SU-DHL-6 (cell line): Measurements from ENCODE around the gene CLDN18.

ENCODE experiments used
- H2AFZ ChIP-seq: fragments of 200-600 bp; sonication (generic); 2 replicates; pipeline ENCODE4 v1.6.1; 2014; ENCODE audit warnings: low read depth, mild to moderate bottlenecking, moderate library complexity, mixed read lengths, antibody characterized with exemption, low read length; ENCODE audit not compliant: severe bottlenecking
- H3F3A ChIP-seq: fragments of 200-600 bp; shearing (Covaris generic); 2 replicates; pipeline ENCODE4 v1.6.0; 2016; ENCODE audit warnings: antibody characterized with exemption, mild to moderate bottlenecking; ENCODE audit not compliant: insufficient read depth
- H3K27ac ChIP-seq: fragments of 200-600 bp; sonication (generic); 2 replicates; pipeline ENCODE4 v1.5.1; 2016; ENCODE audit warnings: low read depth, mild to moderate bottlenecking, low read length, moderate library complexity, mixed read lengths
- H3K27me3 ChIP-seq: fragments of 200-600 bp; sonication (generic), shearing (Covaris generic); 2 replicates; pipeline ENCODE4 v1.6.0; 2014; ENCODE audit warnings: mild to moderate bottlenecking, low read length
- H3K36me3 ChIP-seq: fragments of 200-600 bp; sonication (generic); 2 replicates; pipeline ENCODE4 v1.6.1; 2014; ENCODE audit warnings: mild to moderate bottlenecking, low read length, mixed read lengths
- H3K4me2 ChIP-seq: fragments of 300-600, 200-600 bp; shearing (Covaris generic), sonication (generic); 2 replicates; pipeline ENCODE4 v1.6.0; 2014; ENCODE audit warnings: low read length, low read depth, mild to moderate bottlenecking; ENCODE audit not compliant: poor library complexity, severe bottlenecking
- H3K4me3 ChIP-seq: fragments of 200-600 bp; sonication (generic); 2 replicates; pipeline ENCODE4 v1.5.1; 2014; ENCODE audit warnings: antibody characterized with exemption, low read length, mild to moderate bottlenecking, mixed read lengths; ENCODE audit not compliant: insufficient read depth, poor library complexity, severe bottlenecking
- H3K79me2 ChIP-seq: fragments of 200-600 bp; sonication (generic); 2 replicates; pipeline ENCODE4 v1.6.1; 2014; ENCODE audit warnings: mild to moderate bottlenecking, low read length, moderate library complexity; ENCODE audit not compliant: insufficient read depth
- H3K9ac ChIP-seq: fragments of 200-600 bp; sonication (generic); 2 replicates; pipeline ENCODE4 v1.7.0; 2014; ENCODE audit warnings: mild to moderate bottlenecking, low read length
- H3K9me2 ChIP-seq: fragments of 200-600 bp; sonication (generic); replicated peaks from 2 replicates; pipeline ENCODE4 v1.6.1; 2014; ENCODE audit warnings: low read length; ENCODE audit not compliant: insufficient read depth
- H3K9me3 ChIP-seq: fragments of 200-600 bp; sonication (generic); 2 replicates; pipeline ENCODE4 v1.6.1; 2014; ENCODE audit warnings: low read length, mixed read lengths; ENCODE audit not compliant: insufficient read depth
- H4K20me1 ChIP-seq: fragments of 200-600 bp; sonication (generic); 2 replicates; pipeline ENCODE4 v1.6.1; 2014; ENCODE audit warnings: low read depth, mild to moderate bottlenecking, antibody characterized with exemption, low read length, moderate library complexity, mixed read lengths
- CTCF ChIP-seq: fragments of 200-600 bp; sonication (generic); IDR thresholded peaks from one replicate; pipeline ENCODE4 v1.5.1; 2017; ENCODE audit warnings: antibody characterized with exemption, mild to moderate bottlenecking, low read length, moderate library complexity; ENCODE audit not compliant: insufficient read depth, poor library complexity, severe bottlenecking
- EZH2phosphoT487 ChIP-seq: fragments of 200-600 bp; sonication (generic), shearing (Covaris generic); conservative IDR thresholded peaks from 2 replicates; pipeline ENCODE4 v1.6.1; 2018; ENCODE audit warnings: mild to moderate bottlenecking, antibody characterized with exemption, low read length, moderate library complexity, mixed read lengths

Gene CLDN18

GRCh38 chr3:138082992-138083386, 73.0 kb downstream of the CLDN18 start:
- TF ChIP-seq CTCF (no peak), EZH2phosphoT487 (no peak)

More at GRCh38 chr3:138082992-138083386, 73.0 kb downstream of the CLDN18 start:
- H3K4me3 ChIP-seq, result no peak overlapping the region
- H3K9ac ChIP-seq, result no peak overlapping the region
- no peaks in the 10 kb centered on the region for H3K9me2 ChIP-seq
- H3F3A ChIP-seq, result no peaks in the 10 kb centered on the region
- H3K36me3 ChIP-seq, result no peaks in the 10 kb centered on the region
- no peaks in the 10 kb centered on the region for H4K20me1 ChIP-seq
- no peak overlapping the region for H3K4me2 ChIP-seq
- no peak overlapping the region for H2AFZ ChIP-seq
- H3K9me3 ChIP-seq, result no peaks in the 10 kb centered on the region
- H3K27ac ChIP-seq, result no peak overlapping the region
- H3K79me2 ChIP-seq, result no peaks in the 10 kb centered on the region
- H3K27me3 ChIP-seq, result no peaks in the 10 kb centered on the region
